ENCODE results near the gene NAALADL2. TPM values are rescaled to one million over a fixed set of nuclear protein-coding genes. Genes with fewer than 3 reads are reported as not detected.

The NAALADL2 gene
- total and polyA plus RNA-seq, 9 of the 15 experiments (the other 6 are each of a cell fraction or from before 2014, with no cell fraction given): 0.29 to 1.1 (median 0.79) TPM; not detected in 1

DNA sequence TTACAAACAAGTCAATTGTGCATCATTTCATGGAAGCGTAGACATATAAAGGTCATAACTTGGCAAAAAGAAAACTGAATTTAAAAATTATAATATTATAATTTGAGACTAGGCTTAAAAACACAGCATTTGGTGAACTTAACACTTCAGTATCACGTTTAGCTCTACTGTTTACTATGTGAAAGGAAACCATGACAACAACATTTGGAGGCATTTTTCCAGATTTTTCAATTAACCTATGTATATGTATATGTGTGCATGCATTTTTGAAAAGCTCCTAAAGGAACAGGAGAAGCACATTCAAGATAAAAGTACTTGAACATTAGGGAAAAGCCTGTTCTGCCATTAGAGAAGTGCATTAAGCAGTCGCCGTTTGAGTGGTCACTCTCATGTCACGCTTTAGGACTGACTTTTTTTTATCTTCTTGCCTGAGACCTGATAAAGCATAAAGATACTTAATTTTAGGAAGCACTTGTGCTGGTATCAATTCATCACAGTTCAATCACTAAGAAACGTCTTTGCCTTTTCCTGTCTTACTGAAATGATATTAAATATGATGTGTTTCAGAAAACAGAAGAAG, 156.0 kb downstream of the NAALADL2 start (continued):
- TF ChIP-seq, protein P1, sequence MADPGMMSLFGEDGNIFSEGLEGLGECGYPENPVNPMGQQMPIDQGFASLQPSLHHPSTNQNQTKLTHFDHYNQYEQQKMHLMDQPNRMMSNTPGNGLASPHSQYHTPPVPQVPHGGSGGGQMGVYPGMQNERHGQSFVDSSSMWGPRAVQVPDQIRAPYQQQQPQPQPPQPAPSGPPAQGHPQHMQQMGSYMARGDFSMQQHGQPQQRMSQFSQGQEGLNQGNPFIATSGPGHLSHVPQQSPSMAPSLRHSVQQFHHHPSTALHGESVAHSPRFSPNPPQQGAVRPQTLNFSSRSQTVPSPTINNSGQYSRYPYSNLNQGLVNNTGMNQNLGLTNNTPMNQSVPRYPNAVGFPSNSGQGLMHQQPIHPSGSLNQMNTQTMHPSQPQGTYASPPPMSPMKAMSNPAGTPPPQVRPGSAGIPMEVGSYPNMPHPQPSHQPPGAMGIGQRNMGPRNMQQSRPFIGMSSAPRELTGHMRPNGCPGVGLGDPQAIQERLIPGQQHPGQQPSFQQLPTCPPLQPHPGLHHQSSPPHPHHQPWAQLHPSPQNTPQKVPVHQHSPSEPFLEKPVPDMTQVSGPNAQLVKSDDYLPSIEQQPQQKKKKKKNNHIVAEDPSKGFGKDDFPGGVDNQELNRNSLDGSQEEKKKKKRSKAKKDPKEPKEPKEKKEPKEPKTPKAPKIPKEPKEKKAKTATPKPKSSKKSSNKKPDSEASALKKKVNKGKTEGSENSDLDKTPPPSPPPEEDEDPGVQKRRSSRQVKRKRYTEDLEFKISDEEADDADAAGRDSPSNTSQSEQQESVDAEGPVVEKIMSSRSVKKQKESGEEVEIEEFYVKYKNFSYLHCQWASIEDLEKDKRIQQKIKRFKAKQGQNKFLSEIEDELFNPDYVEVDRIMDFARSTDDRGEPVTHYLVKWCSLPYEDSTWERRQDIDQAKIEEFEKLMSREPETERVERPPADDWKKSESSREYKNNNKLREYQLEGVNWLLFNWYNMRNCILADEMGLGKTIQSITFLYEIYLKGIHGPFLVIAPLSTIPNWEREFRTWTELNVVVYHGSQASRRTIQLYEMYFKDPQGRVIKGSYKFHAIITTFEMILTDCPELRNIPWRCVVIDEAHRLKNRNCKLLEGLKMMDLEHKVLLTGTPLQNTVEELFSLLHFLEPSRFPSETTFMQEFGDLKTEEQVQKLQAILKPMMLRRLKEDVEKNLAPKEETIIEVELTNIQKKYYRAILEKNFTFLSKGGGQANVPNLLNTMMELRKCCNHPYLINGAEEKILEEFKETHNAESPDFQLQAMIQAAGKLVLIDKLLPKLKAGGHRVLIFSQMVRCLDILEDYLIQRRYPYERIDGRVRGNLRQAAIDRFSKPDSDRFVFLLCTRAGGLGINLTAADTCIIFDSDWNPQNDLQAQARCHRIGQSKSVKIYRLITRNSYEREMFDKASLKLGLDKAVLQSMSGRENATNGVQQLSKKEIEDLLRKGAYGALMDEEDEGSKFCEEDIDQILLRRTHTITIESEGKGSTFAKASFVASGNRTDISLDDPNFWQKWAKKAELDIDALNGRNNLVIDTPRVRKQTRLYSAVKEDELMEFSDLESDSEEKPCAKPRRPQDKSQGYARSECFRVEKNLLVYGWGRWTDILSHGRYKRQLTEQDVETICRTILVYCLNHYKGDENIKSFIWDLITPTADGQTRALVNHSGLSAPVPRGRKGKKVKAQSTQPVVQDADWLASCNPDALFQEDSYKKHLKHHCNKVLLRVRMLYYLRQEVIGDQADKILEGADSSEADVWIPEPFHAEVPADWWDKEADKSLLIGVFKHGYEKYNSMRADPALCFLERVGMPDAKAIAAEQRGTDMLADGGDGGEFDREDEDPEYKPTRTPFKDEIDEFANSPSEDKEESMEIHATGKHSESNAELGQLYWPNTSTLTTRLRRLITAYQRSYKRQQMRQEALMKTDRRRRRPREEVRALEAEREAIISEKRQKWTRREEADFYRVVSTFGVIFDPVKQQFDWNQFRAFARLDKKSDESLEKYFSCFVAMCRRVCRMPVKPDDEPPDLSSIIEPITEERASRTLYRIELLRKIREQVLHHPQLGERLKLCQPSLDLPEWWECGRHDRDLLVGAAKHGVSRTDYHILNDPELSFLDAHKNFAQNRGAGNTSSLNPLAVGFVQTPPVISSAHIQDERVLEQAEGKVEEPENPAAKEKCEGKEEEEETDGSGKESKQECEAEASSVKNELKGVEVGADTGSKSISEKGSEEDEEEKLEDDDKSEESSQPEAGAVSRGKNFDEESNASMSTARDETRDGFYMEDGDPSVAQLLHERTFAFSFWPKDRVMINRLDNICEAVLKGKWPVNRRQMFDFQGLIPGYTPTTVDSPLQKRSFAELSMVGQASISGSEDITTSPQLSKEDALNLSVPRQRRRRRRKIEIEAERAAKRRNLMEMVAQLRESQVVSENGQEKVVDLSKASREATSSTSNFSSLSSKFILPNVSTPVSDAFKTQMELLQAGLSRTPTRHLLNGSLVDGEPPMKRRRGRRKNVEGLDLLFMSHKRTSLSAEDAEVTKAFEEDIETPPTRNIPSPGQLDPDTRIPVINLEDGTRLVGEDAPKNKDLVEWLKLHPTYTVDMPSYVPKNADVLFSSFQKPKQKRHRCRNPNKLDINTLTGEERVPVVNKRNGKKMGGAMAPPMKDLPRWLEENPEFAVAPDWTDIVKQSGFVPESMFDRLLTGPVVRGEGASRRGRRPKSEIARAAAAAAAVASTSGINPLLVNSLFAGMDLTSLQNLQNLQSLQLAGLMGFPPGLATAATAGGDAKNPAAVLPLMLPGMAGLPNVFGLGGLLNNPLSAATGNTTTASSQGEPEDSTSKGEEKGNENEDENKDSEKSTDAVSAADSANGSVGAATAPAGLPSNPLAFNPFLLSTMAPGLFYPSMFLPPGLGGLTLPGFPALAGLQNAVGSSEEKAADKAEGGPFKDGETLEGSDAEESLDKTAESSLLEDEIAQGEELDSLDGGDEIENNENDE (IDR thresholded peaks at IDR 0.05; ENCODE audit: low read depth, low read length): no peak
- TF ChIP-seq, protein P2, sequence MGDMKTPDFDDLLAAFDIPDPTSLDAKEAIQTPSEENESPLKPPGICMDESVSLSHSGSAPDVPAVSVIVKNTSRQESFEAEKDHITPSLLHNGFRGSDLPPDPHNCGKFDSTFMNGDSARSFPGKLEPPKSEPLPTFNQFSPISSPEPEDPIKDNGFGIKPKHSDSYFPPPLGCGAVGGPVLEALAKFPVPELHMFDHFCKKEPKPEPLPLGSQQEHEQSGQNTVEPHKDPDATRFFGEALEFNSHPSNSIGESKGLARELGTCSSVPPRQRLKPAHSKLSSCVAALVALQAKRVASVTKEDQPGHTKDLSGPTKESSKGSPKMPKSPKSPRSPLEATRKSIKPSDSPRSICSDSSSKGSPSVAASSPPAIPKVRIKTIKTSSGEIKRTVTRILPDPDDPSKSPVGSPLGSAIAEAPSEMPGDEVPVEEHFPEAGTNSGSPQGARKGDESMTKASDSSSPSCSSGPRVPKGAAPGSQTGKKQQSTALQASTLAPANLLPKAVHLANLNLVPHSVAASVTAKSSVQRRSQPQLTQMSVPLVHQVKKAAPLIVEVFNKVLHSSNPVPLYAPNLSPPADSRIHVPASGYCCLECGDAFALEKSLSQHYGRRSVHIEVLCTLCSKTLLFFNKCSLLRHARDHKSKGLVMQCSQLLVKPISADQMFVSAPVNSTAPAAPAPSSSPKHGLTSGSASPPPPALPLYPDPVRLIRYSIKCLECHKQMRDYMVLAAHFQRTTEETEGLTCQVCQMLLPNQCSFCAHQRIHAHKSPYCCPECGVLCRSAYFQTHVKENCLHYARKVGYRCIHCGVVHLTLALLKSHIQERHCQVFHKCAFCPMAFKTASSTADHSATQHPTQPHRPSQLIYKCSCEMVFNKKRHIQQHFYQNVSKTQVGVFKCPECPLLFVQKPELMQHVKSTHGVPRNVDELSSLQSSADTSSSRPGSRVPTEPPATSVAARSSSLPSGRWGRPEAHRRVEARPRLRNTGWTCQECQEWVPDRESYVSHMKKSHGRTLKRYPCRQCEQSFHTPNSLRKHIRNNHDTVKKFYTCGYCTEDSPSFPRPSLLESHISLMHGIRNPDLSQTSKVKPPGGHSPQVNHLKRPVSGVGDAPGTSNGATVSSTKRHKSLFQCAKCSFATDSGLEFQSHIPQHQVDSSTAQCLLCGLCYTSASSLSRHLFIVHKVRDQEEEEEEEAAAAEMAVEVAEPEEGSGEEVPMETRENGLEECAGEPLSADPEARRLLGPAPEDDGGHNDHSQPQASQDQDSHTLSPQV (IDR thresholded peaks at IDR 0.05): no peak
- TF ChIP-seq SETDB1 (IDR thresholded peaks at IDR 0.05; ENCODE audit: low read length) (no peak), ZNF146 (CRISPR knock-in tag; IDR thresholded peaks at IDR 0.05; ENCODE audit: unreplicated experiment) (no peak), DDX20 (tag; IDR thresholded peaks at IDR 0.05; ENCODE audit: low read depth) (no peak), HDAC6 (IDR thresholded peaks at IDR 0.05; ENCODE audit: low read depth, low read length) (no peak), ETV1 (tag; conservative IDR thresholded peaks at IDR 0.05; ENCODE audit: low read depth) (no peak), NR3C1 (CRISPR knock-in tag; IDR thresholded peaks at IDR 0.05) (no peak), ZNF717 (CRISPR knock-in tag; IDR thresholded peaks at IDR 0.05) (no peak), ZC3H4 (CRISPR knock-in tag; IDR thresholded peaks at IDR 0.05; ENCODE audit: borderline replicate concordance) (no peak)
- TF ChIP-seq, protein P3, sequence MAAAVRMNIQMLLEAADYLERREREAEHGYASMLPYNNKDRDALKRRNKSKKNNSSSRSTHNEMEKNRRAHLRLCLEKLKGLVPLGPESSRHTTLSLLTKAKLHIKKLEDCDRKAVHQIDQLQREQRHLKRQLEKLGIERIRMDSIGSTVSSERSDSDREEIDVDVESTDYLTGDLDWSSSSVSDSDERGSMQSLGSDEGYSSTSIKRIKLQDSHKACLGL (CRISPR knock-in tag; IDR thresholded peaks at IDR 0.05; ENCODE audit: borderline replicate concordance, poor library complexity, severe bottlenecking): no peak
